GM19463 (cell line): ENCODE data around the gene SECTM1.
"Not testable (repeated sequence)": the region's sequence is repeated elsewhere in the genome, so short reads cannot be mapped to it uniquely, and the experiment has no call there.

Experiments
- ATAC-seq: cut with Tn5 transposase; IDR thresholded peaks from one replicate; pipeline ENCODE4 v1.9.1; 2021; ENCODE audit warnings: mild to moderate bottlenecking, moderate library complexity; ENCODE audit not compliant: unreplicated experiment

Gene SECTM1

DNA sequence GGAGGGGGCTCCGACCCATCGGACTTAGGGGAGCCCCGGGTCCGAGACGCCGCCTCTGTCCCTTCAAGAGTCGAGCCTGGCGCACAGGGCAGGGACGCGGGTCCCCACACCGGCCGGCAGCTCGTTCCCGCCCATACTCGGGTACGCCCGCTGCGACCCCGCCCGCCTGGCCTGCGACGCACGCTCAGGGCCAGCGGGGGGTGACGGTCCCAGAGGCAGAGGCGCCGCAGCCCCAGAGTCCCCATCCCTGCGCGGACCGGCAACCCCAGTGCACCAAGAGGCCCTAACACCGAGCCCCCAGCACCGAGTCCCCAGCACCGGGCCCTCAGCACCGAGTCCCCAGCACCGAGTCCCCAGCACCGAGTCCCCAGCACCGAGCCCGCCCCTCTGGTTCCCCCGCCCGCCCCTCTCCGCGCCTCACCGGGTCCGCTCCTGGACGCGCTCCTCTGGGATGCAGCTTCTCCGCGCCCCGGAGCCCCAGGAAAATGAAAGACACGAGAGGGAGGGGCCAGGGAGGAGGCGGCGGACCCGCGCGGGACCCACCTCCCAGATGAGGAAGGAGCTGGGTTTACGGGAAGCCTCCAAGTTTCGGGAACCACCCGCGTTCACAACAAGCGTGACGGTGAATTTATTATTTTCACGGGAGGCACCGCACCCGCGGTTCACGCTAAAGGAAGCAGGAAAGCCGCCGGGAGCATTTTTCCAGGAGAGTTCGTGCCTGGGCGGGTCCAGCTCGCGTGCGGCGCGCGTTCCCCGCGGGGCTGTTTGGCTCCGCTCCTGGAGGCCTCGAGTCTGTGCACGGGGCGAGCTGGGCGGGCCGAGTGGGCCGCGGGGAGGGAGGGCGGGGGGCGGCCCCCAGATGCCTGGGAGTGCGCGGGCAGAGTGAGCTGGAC is at the start of gene SECTM1:
SECTM1 (minus strand) TSS at position 488 of the 893 bp plus-strand sequence. CDS start 6,526 bp downstream, outside the sequence.
- no peak for ATAC-seq

DNA sequence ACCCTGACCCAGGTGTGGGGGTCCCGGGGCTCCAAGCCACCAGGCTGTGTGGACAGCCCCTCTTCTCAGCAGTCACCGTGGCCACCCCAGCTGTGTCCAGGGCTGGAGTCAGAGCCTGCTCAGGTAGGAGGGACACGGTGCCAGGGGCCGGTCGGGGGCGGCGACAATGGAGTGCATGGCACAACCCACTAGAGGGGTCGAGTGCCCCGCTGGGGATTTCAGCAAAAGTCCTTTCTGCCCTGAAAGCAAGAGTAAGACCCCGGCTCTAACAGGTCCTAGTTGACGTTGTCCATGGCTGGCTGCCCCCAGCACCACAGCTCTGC is 49.3 kb upstream of the SECTM1 start:
- ATAC-seq: no peak

DNA sequence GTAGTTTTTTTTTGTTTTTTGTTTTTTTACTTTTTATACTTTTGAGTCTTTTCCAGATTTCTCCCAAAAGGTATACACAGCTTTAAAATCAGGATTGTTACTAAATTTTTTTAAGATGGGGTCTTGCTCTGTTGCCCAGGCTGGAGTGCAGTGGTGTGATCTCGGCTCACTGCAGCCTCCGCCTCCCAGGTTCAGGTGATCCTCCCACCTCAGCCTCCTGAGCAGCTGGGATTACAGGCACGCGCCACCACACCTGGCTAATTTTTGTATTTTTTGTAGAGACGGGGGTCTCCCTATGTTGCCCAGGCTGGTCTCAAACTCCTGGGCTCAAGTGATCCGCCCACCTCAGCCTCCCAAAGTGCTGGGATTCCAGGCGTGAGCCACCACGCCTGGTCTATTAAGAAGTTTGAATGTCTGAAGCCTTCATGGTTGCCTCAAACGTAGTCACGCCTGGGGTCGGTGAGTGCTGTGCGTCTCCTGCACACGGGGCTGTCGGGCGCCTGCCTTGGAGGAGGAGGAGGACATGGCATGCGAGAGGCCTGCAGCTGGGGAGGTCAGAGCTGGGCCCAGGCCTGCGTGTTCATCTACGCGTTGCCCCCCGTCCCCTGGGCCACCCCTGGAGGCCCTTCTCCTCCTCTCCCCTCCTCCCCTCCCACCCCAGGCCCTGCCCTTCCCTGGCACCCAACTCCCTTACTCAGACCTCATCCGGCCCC is 48.8 kb upstream of the SECTM1 start:
- not testable (repeated sequence) for ATAC-seq

DNA sequence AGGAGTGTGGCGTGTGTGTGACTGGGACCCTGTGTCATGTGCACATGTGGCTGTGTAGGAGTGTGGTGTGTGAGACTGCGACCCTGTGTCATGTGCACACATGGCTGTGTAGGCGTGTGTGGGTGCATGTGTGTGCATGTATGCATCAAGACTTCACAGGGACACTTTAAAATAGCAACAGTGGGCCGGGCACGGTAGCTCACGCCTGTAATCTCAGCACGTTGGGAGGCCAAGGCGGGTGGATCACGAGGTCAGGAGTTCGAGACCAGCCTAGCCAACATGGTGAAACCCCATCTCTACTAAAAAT is 48.1 kb upstream of the SECTM1 start:
- ATAC-seq: not testable (repeated sequence)

DNA sequence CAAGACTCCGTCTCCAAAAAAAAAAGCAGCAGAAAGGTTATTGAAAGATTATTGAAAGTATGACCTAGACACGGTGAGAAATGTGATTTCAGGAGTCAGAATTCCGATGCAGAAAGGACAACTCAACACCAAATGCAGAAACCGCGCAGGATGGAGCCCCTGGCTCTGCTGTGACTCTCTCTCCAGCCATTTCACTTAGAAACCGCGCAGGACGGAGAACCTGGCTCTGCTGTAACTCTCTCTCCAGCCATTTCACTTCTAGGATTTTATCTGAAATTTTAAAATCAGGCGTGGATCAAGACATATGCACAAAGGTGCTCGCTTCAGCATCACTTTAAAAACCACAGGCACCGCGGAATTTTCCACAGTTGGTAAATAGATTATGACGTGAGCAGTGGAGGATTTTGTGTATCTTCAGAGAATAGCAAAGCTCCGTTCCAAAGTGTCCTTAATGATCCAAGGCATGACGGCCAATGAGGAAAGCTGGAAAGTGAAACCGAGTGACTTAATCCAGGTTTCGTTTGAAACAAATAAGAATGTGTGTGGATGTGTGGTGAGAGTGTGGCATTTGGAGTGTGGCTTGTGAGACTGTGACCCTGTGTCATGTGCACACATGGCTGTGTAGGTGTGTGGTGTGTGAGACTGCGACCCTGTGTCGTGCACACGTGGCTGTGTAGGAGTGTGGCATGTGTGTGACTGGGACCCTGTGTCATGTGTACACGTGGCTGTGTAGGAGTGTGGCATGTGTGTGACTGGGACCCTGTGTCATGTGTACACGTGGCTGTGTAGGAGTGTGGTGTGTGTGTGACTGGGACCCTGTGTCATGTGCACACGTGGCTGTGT is 47.5 kb upstream of the SECTM1 start:
- no peak for ATAC-seq

DNA sequence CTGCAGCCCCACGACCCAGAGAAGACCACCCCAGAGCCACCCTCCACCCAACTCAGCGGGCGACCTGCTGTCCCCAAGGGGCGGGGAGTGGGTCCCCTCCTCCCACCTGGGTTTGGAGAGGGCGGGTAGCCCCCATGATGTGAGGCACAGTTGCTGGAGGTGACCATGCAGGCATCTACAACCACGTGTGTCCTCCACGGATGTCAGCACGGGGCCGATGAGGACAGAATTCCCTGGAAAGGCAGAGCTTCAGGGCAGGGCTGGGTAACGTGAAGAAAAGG is 45.1 kb upstream of the SECTM1 start:
- no peak for ATAC-seq

DNA sequence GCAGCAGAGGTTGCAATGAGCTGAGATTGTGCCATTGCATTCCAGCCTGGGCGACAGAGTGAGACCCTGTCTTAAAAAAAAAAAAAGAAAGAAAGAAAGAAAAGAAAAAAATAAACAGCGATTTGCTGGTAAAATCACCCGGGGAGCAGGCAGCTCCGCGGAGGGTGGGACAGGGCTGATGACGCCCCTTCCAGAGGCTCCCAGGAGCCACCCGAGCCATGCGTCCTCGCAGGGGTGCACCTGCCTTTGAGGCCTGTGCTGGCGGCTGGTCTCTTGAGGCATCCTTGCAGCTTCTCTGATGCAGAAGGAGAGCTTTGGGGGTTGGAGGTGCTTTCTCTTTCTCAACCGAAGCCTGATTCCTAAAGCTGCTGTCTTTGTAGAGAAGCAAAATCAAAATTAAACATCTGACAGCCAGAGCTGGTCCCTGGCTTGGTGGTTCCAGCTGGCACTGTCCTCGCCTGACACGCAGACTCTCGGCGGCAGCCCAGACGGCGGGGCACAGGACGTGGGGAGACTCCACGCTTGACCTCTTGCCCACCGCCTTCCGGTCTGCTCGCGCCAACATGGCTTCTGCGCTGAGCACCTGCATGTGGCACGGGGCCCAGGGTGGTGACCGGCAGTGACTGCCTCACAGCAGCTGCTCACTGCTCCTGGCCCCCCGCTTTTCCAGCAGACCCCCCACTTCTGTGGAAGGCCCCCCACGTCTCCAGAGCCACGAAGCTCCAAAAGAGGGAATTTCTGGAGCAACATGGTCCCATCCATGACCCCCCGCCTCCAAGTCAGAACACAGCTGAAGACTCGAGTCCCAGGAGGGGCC is 44.6 kb upstream of the SECTM1 start:
- no peak for ATAC-seq

DNA sequence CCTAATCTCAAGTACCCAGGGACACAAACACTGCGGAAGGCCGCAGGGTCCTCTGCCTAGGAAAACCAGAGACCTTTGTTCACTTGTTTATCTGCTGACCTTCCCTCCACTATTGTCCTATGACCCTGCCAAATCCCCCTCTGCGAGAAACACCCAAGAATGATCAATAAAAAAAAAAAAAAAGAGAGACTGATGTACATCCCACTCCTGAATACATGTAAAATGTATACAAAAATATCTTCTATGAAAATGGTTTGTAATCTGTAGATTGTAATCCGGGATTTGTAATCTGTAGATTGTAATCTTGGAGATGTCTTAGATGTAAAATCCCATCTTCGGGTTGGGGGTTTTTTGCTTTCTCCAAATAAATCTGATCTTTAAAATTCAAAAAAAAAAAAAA is 43.7 kb upstream of the SECTM1 start:
- not testable (repeated sequence) for ATAC-seq

DNA sequence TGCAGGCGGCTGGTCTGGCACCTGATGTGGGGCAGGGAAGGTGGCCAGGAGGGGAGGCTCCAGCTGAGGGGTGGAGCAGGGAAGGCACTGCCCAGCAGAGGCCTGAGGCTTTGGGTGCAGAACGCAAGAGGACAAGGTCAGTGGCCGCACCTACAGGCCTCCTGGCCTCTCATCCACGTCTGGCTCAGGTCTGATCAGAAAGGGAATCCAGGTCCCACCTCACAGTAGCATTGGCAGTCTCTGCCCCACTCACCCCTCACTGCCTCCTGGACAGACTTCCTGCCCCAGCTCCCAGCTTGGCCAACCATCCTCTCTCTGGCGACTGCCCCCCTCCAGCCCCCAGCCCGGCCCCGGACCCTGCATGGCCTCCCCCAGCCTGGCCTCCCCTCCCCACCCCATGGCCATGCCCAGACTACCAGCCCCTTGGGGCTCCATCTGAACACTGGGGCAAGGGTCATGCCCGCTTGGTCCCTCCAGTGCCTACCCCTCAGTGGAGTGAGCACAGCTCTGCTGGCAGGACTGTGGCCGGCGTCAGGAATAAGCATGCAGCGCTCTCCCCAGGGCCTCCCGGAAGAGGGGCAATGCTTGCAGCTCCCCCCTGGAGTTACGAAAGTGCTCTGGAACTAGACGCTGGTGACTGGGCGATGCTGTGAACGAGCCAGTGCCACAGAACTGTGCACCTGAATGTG is 42.6 kb upstream of the SECTM1 start:
- no peak for ATAC-seq

DNA sequence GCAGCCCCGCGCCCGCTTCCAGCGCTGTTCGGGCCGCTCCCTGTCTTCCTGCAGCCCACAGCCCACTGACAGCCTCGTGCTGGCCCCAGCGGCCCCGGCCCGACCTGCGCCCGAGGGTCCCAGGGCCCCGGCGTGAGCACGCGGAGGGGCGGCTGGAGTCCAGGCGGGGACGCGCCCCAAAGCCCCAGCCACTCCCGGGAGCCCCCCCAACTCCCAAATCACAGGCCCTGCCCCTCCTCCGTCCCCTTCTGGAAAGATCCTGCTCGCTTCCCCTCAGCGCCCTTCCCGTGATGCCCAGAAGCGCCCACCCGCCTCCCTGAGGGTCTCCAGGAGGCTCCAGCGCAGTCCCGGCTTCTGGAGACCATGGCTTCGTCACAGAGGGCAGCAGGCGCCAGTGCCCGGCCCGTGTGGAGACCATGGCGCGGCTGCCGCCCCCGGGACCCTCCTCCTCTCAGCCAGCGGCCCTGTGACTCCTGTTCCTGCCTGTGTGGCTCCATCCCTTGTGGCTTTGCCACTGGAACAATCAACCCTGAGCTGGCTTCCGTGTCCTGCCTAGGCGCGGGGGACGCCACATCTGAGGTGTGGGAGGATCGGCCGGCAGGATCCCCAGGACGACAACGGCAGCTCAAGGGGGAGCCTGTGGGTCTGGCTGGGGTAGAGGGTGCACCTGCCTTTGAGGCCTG is 41.9 kb upstream of the SECTM1 start:
- ATAC-seq: no peak

DNA sequence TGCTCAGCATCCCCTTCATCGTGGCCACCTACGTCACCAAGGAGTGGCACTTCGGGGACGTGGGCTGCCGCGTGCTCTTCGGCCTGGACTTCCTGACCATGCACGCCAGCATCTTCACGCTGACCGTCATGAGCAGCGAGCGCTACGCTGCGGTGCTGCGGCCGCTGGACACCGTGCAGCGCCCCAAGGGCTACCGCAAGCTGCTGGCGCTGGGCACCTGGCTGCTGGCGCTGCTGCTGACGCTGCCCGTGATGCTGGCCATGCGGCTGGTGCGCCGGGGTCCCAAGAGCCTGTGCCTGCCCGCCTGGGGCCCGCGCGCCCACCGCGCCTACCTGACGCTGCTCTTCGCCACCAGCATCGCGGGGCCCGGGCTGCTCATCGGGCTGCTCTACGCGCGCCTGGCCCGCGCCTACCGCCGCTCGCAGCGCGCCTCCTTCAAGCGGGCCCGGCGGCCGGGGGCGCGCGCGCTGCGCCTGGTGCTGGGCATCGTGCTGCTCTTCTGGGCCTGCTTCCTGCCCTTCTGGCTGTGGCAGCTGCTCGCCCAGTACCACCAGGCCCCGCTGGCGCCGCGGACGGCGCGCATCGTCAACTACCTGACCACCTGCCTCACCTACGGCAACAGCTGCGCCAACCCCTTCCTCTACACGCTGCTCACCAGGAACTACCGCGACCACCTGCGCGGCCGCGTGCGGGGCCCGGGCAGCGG is 41.2 kb upstream of the SECTM1 start:
- ATAC-seq: no peak

DNA sequence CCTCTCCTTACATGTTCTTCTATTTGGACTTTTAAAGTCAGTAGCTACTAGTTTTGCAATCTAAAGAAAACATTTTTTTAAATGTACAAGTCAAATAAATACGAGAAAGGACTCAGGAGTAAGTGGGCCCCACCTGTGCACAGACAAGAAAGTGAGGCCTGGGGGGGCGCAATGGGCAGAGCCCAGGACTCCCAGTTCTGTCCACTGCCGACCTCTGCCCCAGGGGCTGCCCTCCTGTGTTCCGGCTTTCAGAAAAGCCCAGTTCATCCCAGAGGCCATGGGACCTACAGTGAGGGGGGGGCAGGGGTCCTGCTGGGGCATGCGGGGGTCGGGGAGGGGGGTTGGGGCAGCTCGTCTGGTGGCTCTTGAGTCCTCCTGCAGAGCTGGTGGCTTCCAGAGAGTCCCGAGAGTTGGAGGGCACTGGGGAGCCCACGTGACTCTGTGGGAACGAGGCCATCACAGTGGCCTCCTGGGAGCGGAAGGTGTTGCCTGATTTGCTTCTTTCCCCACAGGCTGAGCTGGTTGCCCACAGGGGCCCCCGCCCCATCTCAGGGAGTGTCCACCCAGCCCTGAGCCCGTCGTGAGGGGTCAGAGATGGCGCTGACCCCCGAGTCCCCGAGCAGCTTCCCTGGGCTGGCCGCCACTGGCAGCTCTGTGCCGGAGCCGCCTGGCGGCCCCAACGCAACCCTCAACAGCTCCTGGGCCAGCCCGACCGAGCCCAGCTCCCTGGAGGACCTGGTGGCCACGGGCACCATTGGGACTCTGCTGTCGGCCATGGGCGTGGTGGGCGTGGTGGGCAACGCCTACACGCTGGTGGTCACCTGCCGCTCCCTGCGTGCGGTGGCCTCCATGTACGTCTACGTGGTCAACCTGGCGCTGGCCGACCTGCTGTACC is 40.4 kb upstream of the SECTM1 start:
- no peak for ATAC-seq

DNA sequence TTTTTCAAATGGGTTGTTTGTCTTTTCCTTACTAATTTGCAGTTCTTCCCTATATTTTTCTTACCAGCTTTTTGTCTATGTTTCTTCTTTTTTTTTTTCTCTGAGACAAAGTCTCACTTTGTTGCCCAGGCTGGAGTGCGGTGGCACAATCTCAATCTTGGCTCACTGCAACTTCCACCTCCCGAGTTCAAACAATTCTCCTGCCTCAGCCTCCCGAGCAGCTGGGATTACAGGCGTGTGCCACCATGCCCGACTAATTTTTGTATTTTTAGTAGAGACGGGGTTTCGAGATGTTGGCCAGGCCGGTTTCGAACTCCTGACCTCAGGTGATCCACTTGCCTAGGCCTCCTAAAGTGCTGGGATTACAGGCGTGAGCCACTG is 39.5 kb upstream of the SECTM1 start:
- not testable (repeated sequence) for ATAC-seq

DNA sequence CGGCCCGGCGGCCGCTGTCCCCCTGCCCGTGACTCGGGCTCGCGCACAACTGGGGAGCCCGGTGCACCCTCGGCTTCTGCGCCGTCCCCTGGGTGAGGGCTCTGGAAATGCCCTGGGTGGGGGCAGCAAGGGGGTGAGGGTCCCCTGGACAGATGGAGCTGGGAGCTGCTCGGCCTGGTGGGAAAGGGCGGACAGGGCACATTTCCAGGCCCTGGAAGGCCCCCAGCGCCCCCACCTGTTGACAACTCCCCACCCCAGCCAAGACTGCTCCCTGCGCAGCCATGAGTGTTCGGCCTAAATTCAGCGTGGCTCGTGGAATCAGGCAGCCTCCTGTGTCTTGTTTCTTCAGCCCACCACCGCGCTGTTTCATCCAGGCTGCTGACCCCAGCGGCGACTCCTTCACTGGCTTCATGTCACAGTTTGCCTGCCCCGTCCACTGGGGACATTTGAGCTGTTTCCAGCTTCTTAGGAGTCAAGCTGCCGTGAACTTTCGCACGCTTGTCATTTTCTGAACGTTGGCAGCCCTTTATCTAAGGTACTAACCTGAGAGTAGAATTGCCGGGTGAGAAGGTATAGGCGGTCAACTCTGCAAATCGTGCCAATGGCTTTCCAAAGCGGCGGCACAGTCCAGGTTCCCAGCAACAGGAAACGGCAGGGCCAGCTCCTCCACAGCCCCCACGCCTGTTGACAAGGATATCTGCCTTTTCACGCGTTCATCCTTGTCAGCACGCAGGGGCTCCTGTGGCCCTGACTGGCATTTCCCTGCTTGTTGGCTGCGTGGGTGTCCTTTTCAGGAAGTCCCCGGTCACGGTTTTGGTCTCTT is 38.9 kb upstream of the SECTM1 start:
- ATAC-seq: no peak

DNA sequence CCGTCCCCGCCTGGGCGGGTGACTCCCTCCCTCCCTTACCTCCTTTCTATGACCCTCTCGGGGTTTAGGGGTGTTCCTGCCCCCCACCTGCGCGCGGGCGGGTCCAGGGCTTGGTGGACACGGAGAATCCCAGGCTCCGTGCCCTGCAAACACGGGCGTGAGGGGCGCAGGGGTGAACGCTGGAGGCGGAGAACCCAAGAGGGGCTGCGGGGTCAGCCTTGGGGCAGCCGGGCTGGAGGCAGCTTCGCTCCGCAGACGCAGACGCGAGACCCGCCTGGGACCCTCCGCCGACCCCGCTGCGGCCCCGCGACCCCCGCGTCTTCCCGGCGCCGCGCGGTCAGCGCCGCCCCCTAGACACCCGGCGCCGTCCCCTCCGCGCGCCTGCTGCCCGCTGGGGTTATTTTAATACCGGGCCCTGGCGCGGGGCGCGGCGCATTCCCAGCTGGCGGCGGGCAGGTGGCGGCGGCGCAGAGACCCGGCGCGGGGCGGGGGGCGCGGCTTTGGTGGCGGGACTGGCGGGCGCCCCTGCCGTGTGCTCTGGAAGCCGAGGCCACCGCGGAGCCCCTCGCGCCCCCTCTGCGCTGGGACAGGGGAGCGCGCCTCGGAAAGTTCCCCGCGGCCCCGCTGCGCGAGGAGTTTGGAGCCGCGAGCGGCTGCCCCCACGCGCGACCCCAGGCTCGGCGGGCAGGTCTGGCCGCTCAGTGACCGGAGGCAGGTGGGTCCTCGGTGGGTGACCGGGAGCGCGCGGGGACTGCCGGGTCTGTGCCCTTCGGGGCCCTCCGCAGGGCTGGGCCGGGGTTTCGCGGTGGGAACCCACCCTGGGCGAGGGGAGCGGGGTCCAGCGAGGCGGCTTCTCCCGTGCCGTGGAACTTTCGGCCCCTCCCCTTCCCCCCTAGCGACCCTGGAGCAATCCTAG is 38.0 kb upstream of the SECTM1 start, which contains the start of gene UTS2R:
UTS2R (plus strand) TSS at position 433 of the 916 bp plus-strand sequence. CDS start 2,560 bp downstream, outside the sequence.
- no peak for ATAC-seq
